AG04450 (cell line): ENCODE data around the gene DKK2. TPM values are rescaled to one million over a fixed set of nuclear protein-coding genes. Genes with fewer than 3 reads are reported as not detected.

ENCODE experiments used
- CTCF ChIA-PET: fragments of 300-600, 350-600 bp; formaldehyde crosslinking; extraction: SDS; loops from one replicate; lab custom pipeline; 2022; ENCODE audit warnings: antibody characterized with exemption, inconsistent platforms; lab: Charles Lee
- POLR2A ChIA-PET: fragments of 350-600 bp; formaldehyde crosslinking; extraction: SDS; loops from one replicate; lab custom pipeline; 2021; ENCODE audit warnings: antibody characterized with exemption, inconsistent platforms; lab: Yijun Ruan, JAX
- DNase-seq: peaks from one replicate; pipeline ENCODE4 v3.0.0-alpha.2; 2011; ENCODE audit warnings: low read depth, low spot score
- H3K27ac ChIP-seq: one replicate; pipeline ENCODE4 v1.5.1; 2012; ENCODE audit warnings: low read depth, low read length, control low read depth
- H3K27me3 ChIP-seq: one replicate; pipeline ENCODE4 v1.6.0; 2012; ENCODE audit warnings: low read length; ENCODE audit not compliant: control insufficient read depth, insufficient read depth
- H3K4me3 ChIP-seq: 2 replicates; pipeline ENCODE4 v1.5.1; 2011; ENCODE audit warnings: mild to moderate bottlenecking, low read depth, low read length, control low read depth
- H3K9me3 ChIP-seq: 2 replicates; pipeline ENCODE4 v1.5.1; 2012; ENCODE audit warnings: low read length; ENCODE audit not compliant: control insufficient read depth, insufficient read depth
- CTCF ChIP-seq: IDR thresholded peaks from 2 replicates; pipeline ENCODE4 v1.5.1; 2011; ENCODE audit warnings: low read depth, low read length, control low read depth, inconsistent platforms
- polyA minus RNA-seq: library from RNA; depleted of rRNA, polyadenylated mRNA; stranded (reverse); fragments of >200 nt; gene quantifications from 2 replicates; pipeline ENCODE4 v1.2.3, GENCODE V29; 2011; rRNA and poly(A)+ RNA removed
- polyA plus RNA-seq: library from polyadenylated mRNA; depleted of rRNA; stranded (reverse); fragments of >200 nt; gene quantifications from 2 replicates; pipeline ENCODE4 v1.2.3, GENCODE V29; 2011; rRNA removed

DKK2 gene, protein sequence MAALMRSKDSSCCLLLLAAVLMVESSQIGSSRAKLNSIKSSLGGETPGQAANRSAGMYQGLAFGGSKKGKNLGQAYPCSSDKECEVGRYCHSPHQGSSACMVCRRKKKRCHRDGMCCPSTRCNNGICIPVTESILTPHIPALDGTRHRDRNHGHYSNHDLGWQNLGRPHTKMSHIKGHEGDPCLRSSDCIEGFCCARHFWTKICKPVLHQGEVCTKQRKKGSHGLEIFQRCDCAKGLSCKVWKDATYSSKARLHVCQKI
- polyA plus RNA-seq (0.74 and 0.83 TPM in 2 replicates), polyA minus RNA-seq (0.78 and 3.3 TPM in 2 replicates)

DNA sequence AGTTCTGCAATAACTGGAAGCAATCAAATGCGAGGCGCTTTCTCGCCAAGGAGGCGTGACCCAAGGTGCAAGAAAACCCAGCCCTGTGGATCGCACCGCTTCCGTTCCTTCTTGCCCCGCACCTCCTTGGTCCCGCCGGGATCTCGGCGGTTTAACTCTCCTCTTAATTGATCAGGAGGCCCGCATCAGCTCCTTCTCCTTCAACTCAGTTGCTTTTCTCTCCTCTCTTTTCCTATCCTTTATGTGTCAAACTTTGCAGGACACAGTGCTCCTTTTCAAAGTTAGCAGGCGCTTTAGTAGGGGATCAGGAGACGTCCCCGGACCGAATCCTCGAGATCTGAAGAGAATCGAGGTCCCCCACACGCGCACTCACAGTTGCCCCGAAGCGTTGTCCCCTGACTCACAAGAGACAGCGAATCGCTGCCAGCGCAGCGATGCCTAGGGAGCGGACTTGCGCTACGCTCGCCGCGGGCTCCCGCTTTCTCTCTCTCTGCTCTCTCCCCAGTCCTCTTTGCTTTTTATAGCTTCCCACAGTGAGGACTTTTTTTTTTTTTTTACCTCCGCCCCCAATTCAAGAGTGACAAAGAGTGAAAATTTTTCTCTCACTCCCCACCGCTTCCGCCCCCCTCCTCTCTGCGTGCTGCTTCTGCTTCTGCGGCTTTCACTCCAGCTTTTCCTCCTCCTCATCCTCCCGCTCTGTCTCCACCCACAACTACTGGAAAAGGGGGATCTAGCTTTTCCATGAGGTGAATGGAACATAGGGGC lies at the start of gene DKK2:
Gene DKK2, minus strand, starts transcription at position 495 of the 765 bp plus-strand sequence. CDS start 722 bp downstream, outside the sequence.
- POLR2A ChIA-PET, result no interaction called here
- Histone ChIP-seq H3K27ac (no peak within 1 kb of the TSS), H3K9me3 (no peaks in the 10 kb centered on the region; the same call in 1 of the 2 replicates), H3K27me3 (peaks cover 41% of the 10 kb centered on the region), H3K4me3 (peak within 1 kb of the TSS; percentile 50)
- no peak for TF ChIP-seq CTCF
- CTCF ChIA-PET, result interaction anchor here (0.6 to 2.9 kb wide), 4 partner anchors 15 to 728 kb away, joined by 3 to 12 read pairs (median 6); no protein-coding TSS in a partner anchor
- DNase-seq, result no peak

GRCh38 chr4:107077192-107077591 lies 41.1 kb upstream of the DKK2 start:
- no peak overlapping the region for H3K4me3 ChIP-seq
- ChIA-PET CTCF (no interaction called here), POLR2A (no interaction called here)
- H3K27me3 ChIP-seq, result no peaks in the 10 kb centered on the region
- TF ChIP-seq CTCF, result no peak
- no peak overlapping the region for H3K27ac ChIP-seq
- no peak for DNase-seq
- H3K9me3 ChIP-seq, result peaks cover 4% of the 10 kb centered on the region; the same call in 1 of the 2 replicates

GRCh38 chr4:107072836-107073736 lies 37.0 kb upstream of the DKK2 start:
- TF ChIP-seq CTCF, result no peak

GRCh38 chr4:107071108-107071507 lies 35.0 kb upstream of the DKK2 start:
- DNase-seq, result no peak
- ChIA-PET POLR2A (no interaction called here), CTCF (no interaction called here)
- Histone ChIP-seq H3K27ac (no peak overlapping the region), H3K4me3 (no peak overlapping the region), H3K27me3 (no peaks in the 10 kb centered on the region), H3K9me3 (peaks cover 4% of the 10 kb centered on the region; the same call in 1 of the 2 replicates)
- no peak for TF ChIP-seq CTCF

More at GRCh38 chr4:107072836-107073736, 37.0 kb upstream of the DKK2 start:
- Histone ChIP-seq H3K27ac (no peak overlapping the region), H3K9me3 (peaks cover 4% of the 10 kb centered on the region; the same call in 1 of the 2 replicates), H3K4me3 (no peak overlapping the region), H3K27me3 (no peaks in the 10 kb centered on the region)
- ChIA-PET CTCF (interaction anchor here (1.4 kb wide), 1 partner anchor 110 kb away, joined by 6 read pairs; no protein-coding TSS in a partner anchor), POLR2A (no interaction called here)
- no peak for DNase-seq
